ENCODE measurements around the gene SUGCT. TPM values are rescaled to one million over a fixed set of nuclear protein-coding genes. Genes with fewer than 3 reads are reported as not detected.

SUGCT gene
- total and polyA plus RNA-seq, 2 of the 8 experiments (the other 6 are each of a cell fraction or from before 2014, with no cell fraction given): 2.8 to 5.4 TPM

DNA sequence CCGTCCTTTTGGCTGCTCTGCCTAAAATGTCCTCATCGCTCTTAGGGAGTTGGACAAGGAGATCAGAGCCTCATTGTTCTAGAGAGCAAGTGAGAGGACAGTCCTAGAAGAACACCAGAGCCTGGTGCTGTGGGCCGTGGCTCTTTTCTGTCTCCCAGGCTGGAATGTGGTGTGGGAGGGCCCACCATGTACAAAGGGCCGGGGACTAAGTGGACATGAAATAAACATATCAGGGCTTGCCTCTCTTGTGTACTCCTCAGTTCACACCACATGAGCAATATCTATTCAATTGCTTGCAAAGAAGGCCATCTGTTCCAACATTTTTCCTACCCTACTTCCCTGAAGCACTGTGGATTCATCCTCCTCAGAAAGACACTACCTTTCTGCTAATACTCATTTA lies 510.4 kb downstream of the SUGCT start (continued):
- TF ChIP-seq CHD7 (IDR thresholded peaks at IDR 0.05; ENCODE audit: insufficient replicate concordance, low read length): no peak
- no peak for TF ChIP-seq KDM1A (IDR thresholded peaks at IDR 0.05; ENCODE audit: borderline replicate concordance, low read length)
